RWPE1 (cell line): Measurements from ENCODE around the gene ZFP62.

Experiments used
- CTCF ChIA-PET: fragments of 350-600 bp; sonication (Branson Sonifier 250); formaldehyde crosslinking; extraction: SDS; loops from one replicate; lab custom pipeline; 2021; lab: Yijun Ruan, JAX
- POLR2A ChIA-PET: fragments of 400-600 bp; formaldehyde crosslinking; extraction: SDS; loops from one replicate; lab custom pipeline; 2020; ENCODE audit warnings: antibody characterized with exemption; ENCODE audit not compliant: low non-redundant PET; lab: Yijun Ruan, JAX
- DNase-seq: peaks from one replicate; pipeline ENCODE4 v3.0.0; 2012; ENCODE audit warnings: low spot score
- H3K27ac ChIP-seq: fragments of 450-650 bp; 2 replicates; pipeline ENCODE4 v1.5.1; 2017
- CTCF ChIP-seq: fragments of 450-650 bp; conservative IDR thresholded peaks from 2 replicates; pipeline ENCODE4 v1.5.1; 2017; ENCODE audit warnings: low read depth, mild to moderate bottlenecking

The ZFP62 gene

GRCh38 chr5:180818677-180819341 lies 42.3 kb downstream of the ZFP62 start:
- POLR2A ChIA-PET, result no interaction called here

DNA sequence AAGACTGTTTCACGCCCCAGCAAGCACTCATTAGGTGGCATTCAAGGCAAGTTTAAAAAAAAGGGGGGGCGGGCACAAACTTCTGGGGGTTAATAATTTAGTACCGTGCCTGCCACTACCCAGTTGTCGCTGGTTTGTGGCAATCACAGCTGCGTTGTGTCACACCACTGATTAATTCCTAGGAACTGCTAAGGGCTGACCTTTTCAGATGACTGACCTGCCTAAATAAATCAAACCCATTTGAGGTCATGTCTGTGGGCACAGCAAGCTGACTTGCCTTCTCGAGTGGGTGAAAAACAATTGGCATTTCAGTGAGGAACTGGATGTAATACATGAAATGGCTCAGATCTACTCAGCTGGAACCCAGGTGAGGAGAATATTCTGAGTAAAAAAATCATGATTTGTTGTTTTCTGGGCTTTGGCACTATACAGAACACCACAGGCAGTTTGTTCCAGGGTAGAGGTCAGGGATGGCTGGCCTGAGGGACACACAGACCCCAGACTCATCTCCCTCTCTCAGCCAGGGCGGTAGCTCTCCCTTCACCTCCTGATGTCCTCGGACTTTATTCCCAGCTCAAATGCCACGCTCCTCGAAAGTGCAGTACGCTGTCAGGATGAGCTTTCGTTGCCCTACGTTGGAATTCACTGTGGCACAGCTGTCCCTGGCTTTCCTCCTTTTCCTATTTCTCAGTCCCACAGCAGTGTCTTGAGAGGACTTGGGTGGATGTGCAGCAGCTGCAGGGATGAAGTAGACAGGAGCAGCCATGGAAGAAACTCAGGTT lies 43.0 kb downstream of the ZFP62 start:
- ChIA-PET CTCF (no interaction called here), POLR2A (no interaction called here)
- DNase-seq, result no peak
- TF ChIP-seq CTCF, result no peak
- no peak overlapping the region for H3K27ac ChIP-seq

More at GRCh38 chr5:180818677-180819341, 42.3 kb downstream of the ZFP62 start:
- no peak for DNase-seq
- H3K27ac ChIP-seq, result no peak overlapping the region
- CTCF ChIA-PET, result no interaction called here
- no peak for TF ChIP-seq CTCF

DNA sequence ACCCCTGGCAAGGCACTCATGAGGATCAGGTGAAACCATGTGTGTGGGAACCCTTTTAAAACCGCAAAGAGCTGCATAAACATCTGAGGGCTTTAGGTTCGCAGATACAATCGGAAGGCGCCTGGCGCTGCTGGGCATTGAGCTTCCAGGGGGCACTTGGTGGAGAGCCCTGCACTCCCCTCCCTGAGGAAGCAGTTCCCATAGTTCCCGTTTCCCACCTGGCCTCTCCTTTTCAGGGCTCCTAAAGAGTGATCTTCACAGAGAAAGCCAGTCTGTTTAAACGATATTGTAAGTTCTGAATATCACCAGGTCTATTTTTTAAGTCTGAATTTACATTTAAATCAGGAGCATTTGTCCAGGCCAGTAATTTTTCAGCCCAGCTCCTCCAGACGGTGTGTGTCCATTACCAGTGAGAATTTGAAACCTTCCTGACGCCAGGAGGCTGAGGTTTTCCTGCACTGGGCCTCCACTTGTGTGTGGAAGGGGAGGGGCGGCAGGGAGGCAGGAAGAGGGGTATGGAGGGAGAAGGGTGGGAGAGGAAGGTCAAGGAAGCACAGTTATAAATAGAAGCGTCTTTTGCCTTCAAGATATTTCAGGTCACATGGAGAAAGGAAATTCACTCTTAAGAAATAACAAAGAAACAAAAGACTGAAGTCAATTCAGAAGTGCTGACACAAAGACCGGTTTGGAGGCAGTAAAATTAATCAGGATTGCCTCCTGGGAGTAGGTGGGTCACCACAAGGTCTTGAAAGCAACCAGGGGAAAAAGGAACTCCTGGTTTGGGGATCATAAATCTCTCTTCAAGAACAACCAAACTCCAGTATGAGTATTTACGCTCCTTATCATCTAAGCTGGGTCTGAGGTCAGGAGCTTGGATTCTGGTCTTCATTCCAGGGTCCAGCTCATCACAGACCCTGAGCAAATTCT lies 44.2 kb downstream of the ZFP62 start:
- ChIA-PET CTCF (interaction anchor here (0.6 kb wide), 1 partner anchor 22 kb away, joined by 3 read pairs; no protein-coding TSS in a partner anchor), POLR2A (no interaction called here)
- no peak for TF ChIP-seq CTCF
- H3K27ac ChIP-seq, result no peak overlapping the region
- no peak for DNase-seq

DNA sequence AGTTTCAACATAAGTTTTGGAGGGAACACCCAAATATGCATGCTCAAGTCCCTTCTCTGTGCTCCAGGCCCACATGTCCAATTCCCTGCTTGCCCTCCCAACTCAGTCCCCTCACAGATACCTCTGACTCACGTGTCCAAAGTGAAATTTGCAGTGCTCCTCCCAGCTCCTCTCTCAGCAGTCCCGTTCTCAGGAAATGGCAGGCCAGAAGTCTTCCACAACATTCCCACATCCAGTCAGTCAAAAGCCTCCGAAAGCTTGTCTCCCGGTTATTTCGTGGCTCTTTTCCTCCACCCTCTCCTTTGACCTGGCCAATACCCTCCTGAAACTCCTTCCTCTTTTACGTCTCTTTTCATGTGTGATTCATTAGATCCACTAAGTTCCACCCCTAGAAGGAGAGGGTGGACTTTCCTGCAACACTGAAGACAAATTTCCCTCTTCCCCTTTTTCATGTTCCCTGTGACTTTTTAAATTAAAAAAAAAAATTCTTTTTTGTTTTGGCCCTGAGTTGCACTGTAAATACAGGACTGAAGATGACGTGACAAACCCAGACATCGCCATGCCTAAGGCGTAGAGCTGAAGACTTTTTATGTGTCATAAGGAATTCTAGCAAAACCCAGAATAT lies 45.7 kb downstream of the ZFP62 start:
- no peak for DNase-seq
- no peak for TF ChIP-seq CTCF
- ChIA-PET POLR2A (no interaction called here), CTCF (interaction anchor here (0.7 kb wide), 1 partner anchor 24 kb away, joined by 3 read pairs; no protein-coding TSS in a partner anchor)
- no peak overlapping the region for H3K27ac ChIP-seq

GRCh38 chr5:180813420-180813819 lies 47.7 kb downstream of the ZFP62 start:
- no peak for TF ChIP-seq CTCF
- ChIA-PET CTCF (interaction anchor here (0.6 to 2.0 kb wide), 3 partner anchors 12 to 360 kb away, joined by 3 to 9 read pairs (median 5); no protein-coding TSS in a partner anchor), POLR2A (no interaction called here)
- no peak for DNase-seq
- no peak overlapping the region for H3K27ac ChIP-seq
